ENCODE results near the gene RECK.

The RECK gene

DNA sequence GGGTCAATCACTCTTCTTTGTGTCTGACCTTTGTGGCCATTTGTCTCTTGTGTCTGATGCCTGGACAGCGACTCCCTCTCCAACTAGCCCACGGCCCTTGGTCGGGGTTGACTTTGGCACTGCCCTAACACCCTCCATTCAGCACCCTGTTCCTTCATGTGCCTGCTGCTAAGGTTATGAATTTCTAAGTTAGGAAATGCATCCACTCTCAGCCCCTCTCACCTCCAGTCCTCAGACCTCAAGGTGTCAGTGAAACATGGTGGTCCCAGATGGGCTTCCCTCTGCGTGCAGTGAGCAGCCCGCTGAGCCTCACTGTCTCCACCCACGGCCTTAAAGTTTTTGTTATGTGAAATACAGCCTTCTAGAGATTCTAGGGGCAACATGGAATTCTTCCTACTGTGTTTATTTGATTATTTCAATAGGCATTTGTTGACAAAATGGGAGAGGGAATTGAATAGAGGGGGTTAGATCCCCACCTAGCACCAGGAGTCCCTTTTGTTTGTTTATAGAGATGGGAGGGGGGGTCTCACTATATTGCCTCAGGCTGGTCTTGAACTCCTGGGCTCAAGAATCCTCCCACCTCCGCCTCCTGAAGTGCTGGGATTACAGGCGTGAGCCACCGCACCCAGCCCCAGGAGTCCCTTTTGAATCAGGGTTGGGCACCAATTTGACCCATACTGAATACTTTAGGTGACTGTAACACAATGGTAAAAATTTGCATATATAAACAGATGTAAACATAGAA lies 98.2 kb downstream of the RECK start:
- H3K9ac ChIP-seq (ENCODE audit: low read depth in 1 of 2, low read length in 2 of 2): no peak overlapping the region
- H3K4me3 ChIP-seq (ENCODE audit: low read length in 2 of 2): no peak overlapping the region
- no peak overlapping the region for H3K27ac ChIP-seq (ENCODE audit: low read depth in 2 of 2, low read length in 2 of 2)
- no peaks in the 10 kb centered on the region for H3K36me3 ChIP-seq (ENCODE audit: control insufficient read depth in 2 of 2, insufficient read depth in 2 of 2, low read length in 2 of 2)
- H3K4me1 ChIP-seq (ENCODE audit: control insufficient read depth in 2 of 2, insufficient read depth in 2 of 2, low read length in 2 of 2): peaks cover 20 to 21% of the 10 kb centered on the region in 2 donors
- no peaks in the 10 kb centered on the region for H3K9me3 ChIP-seq (ENCODE audit: control insufficient read depth in 2 of 2, low read length in 2 of 2)
- peaks cover 0 to 2% of the 10 kb centered on the region in 2 donors for H3K27me3 ChIP-seq (ENCODE audit: control insufficient read depth in 2 of 2, insufficient read depth in 2 of 2, low read length in 2 of 2)

DNA sequence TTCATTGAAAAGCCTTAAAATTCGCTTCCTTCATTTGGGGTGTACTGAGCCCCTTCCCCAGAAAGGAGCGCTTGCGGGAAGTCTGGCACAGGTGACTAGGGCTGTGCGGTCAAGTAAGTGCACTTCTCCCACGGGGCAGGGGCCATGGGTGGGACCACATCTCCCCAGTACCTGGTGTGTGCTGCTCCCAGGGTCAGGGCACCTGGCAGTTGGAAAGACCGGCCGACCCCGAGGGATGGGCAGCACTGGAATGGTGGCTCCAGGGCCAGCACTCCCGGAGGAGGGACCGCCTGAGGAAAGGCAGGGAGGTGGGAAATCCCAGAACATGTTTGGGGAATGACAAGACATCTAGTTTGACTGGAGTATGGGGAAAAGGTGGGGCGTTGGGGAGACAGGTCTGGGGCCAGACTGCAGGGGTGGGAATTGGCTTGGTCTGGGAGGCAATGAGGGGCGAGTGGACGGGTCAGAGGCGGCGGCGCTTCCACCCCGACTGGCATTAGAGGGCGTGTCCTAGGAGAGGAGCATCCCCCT lies 99.1 kb downstream of the RECK start:
- Histone ChIP-seq H3K4me3 (ENCODE audit: low read length in 2 of 2) (peak overlapping the region; percentile 77 to 85), H3K27ac (ENCODE audit: low read depth in 2 of 2, low read length in 2 of 2) (peak overlapping the region in 1 of 2 donors; percentile 76), H3K9ac (ENCODE audit: low read depth in 1 of 2, low read length in 2 of 2) (peak overlapping the region; percentile 47 to 89), H3K9me3 (ENCODE audit: control insufficient read depth in 2 of 2, low read length in 2 of 2) (no peaks in the 10 kb centered on the region), H3K36me3 (ENCODE audit: control insufficient read depth in 2 of 2, insufficient read depth in 2 of 2, low read length in 2 of 2) (no peaks in the 10 kb centered on the region), H3K4me1 (ENCODE audit: control insufficient read depth in 2 of 2, insufficient read depth in 2 of 2, low read length in 2 of 2) (peaks cover 23 to 28% of the 10 kb centered on the region in 2 donors), H3K27me3 (ENCODE audit: control insufficient read depth in 2 of 2, insufficient read depth in 2 of 2, low read length in 2 of 2) (peaks cover 0 to 2% of the 10 kb centered on the region in 2 donors)

DNA sequence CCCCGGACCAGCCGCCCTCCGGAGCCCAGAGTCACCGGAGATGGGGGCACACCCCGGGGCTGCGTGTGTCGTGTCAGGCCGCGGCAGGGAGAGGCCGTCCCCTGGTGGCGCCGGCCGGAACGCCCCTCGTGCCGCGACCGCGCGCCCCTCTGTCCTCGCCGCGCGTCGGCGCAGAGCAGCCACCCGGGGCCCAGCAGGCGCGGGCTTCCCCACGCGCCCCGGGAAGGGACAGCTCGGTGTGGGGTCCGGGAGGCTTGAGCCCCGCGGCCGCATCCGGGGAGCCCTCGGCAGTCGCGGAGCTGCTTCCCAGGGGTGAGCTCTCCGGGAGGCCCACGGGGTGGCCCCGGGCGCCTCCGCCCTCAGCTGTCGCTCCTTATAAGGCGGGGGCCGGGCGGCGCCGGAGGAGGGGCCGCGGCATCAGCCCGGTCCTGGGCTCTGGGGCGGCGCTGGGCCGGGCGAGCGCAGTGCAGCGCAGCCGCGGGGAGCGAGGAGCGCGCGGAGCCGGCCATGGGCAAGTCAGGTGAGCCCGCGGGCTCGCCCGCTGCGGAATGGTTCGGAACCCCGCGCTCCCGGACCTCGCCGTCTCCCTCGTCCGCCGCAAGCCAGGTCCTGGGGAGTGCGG lies 99.7 kb downstream of the RECK start, which contains the start of gene GLIPR2:
Gene GLIPR2 (plus strand): TSS at position 462 of the 622 bp plus-strand sequence. CDS start 46 bp downstream, at position 508.
- Histone ChIP-seq H3K27me3 (ENCODE audit: control insufficient read depth in 2 of 2, insufficient read depth in 2 of 2, low read length in 2 of 2) (peaks cover 0 to 2% of the 10 kb centered on the region in 2 donors), H3K4me3 (ENCODE audit: low read length in 2 of 2) (peak within 1 kb of the TSS; percentile 77 to 85), H3K36me3 (ENCODE audit: control insufficient read depth in 2 of 2, insufficient read depth in 2 of 2, low read length in 2 of 2) (no peaks in the 10 kb centered on the region), H3K4me1 (ENCODE audit: control insufficient read depth in 2 of 2, insufficient read depth in 2 of 2, low read length in 2 of 2) (peaks cover 29 to 31% of the 10 kb centered on the region in 2 donors), H3K27ac (ENCODE audit: low read depth in 2 of 2, low read length in 2 of 2) (peak within 1 kb of the TSS; percentile 59 to 76), H3K9ac (ENCODE audit: low read depth in 1 of 2, low read length in 2 of 2) (peak within 1 kb of the TSS; percentile 77 to 89), H3K9me3 (ENCODE audit: control insufficient read depth in 2 of 2, low read length in 2 of 2) (no peaks in the 10 kb centered on the region)

DNA sequence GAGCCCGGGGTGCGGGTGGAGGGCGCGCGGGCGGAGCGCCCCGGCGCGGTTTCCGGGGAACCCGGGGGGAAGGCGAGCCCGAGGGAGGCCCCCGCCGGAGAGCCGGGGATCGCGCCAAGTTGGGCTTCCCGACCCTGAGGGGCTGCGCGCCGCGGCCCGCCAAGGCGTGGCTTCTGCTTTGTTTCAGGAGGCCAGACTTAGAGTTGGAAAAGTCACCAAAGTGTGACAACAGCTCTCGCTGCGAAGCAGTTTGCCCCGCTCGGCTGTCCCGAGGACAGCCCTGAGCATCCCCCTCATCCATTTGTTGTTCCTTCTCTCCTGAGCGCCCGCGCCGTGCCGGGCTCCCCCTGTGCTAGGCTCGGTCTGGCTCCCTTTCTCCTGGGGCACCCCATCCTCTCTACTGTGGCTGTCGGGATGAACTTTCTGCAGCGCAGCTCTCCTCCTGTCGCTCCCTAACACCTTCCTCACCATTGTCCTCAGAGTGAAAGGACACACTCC lies 100.2 kb downstream of the RECK start:
- Histone ChIP-seq H3K4me1 (ENCODE audit: control insufficient read depth in 2 of 2, insufficient read depth in 2 of 2, low read length in 2 of 2) (peaks cover 34 to 37% of the 10 kb centered on the region in 2 donors), H3K36me3 (ENCODE audit: control insufficient read depth in 2 of 2, insufficient read depth in 2 of 2, low read length in 2 of 2) (no peaks in the 10 kb centered on the region), H3K4me3 (ENCODE audit: low read length in 2 of 2) (peak overlapping the region; percentile 77 to 85), H3K27ac (ENCODE audit: low read depth in 2 of 2, low read length in 2 of 2) (peak overlapping the region; percentile 59 to 76), H3K9ac (ENCODE audit: low read depth in 1 of 2, low read length in 2 of 2) (peak overlapping the region; percentile 77 to 89), H3K9me3 (ENCODE audit: control insufficient read depth in 2 of 2, low read length in 2 of 2) (no peaks in the 10 kb centered on the region), H3K27me3 (ENCODE audit: control insufficient read depth in 2 of 2, insufficient read depth in 2 of 2, low read length in 2 of 2) (peaks cover 0 to 2% of the 10 kb centered on the region in 2 donors)

DNA sequence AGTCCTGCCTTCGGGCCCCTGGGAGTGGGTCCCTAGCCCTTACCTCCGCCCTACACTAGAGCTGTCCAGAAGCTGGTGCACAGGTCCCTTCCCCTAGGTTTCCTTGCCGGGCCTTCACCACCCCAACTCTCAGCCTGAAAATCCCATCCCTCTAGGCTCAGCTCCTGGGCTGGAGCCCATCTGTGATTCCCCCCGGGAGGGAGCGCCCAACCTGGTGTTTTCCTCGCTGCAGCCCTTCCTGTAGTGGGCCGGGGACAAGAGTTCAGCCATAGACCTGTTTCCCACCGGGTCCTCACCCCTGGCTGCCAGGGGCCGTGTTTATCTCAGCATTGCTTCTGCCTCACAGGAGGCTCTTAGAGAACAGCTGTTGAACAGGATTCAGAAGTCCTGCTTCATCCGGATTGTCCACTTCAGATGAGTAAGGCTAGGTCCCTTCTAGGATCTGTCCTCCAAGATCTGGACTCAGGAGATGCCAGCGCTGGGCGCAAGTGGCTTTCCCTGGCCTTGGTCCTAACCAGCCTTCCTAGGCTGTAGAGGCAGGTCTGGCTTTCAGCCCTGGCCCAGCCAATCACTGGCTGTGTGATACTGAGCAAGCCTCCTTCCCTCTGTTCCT lies 100.8 kb downstream of the RECK start:
- peaks cover 0 to 2% of the 10 kb centered on the region in 2 donors for H3K27me3 ChIP-seq (ENCODE audit: control insufficient read depth in 2 of 2, insufficient read depth in 2 of 2, low read length in 2 of 2)
- H3K36me3 ChIP-seq (ENCODE audit: control insufficient read depth in 2 of 2, insufficient read depth in 2 of 2, low read length in 2 of 2): no peaks in the 10 kb centered on the region
- H3K27ac ChIP-seq (ENCODE audit: low read depth in 2 of 2, low read length in 2 of 2): peak overlapping the region; percentile 29 to 76
- peak overlapping the region; percentile 77 to 89 for H3K9ac ChIP-seq (ENCODE audit: low read depth in 1 of 2, low read length in 2 of 2)
- H3K9me3 ChIP-seq (ENCODE audit: control insufficient read depth in 2 of 2, low read length in 2 of 2): no peaks in the 10 kb centered on the region
- H3K4me3 ChIP-seq (ENCODE audit: low read length in 2 of 2): peak overlapping the region; percentile 77 to 85
- H3K4me1 ChIP-seq (ENCODE audit: control insufficient read depth in 2 of 2, insufficient read depth in 2 of 2, low read length in 2 of 2): peaks cover 40 to 43% of the 10 kb centered on the region in 2 donors

DNA sequence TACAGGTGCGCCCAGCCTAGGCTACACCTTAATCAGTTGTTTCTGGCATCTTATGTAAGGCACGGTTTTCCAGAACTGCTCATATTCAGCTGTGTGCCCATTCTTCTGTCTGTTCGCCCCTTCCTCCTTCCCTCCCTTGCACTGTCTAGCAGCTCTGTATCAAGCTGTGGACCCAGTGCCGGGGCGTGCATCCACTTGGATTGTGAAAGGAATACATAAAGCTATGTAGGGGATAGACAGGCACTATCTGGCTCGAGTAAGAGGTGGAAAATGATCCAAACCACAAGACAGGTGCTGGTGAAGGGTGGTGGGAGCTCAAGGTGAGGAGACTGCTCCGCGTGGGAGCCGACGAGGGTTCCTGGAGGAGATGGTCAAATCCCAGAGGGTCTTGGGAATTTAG lies 101.8 kb downstream of the RECK start:
- Histone ChIP-seq H3K4me3 (ENCODE audit: low read length in 2 of 2) (no peak overlapping the region), H3K9me3 (ENCODE audit: control insufficient read depth in 2 of 2, low read length in 2 of 2) (no peaks in the 10 kb centered on the region), H3K36me3 (ENCODE audit: control insufficient read depth in 2 of 2, insufficient read depth in 2 of 2, low read length in 2 of 2) (no peaks in the 10 kb centered on the region), H3K27me3 (ENCODE audit: control insufficient read depth in 2 of 2, insufficient read depth in 2 of 2, low read length in 2 of 2) (peaks cover 0 to 2% of the 10 kb centered on the region in 2 donors), H3K4me1 (ENCODE audit: control insufficient read depth in 2 of 2, insufficient read depth in 2 of 2, low read length in 2 of 2) (peaks cover 47 to 51% of the 10 kb centered on the region in 2 donors), H3K9ac (ENCODE audit: low read depth in 1 of 2, low read length in 2 of 2) (no peak overlapping the region), H3K27ac (ENCODE audit: low read depth in 2 of 2, low read length in 2 of 2) (no peak overlapping the region)

DNA sequence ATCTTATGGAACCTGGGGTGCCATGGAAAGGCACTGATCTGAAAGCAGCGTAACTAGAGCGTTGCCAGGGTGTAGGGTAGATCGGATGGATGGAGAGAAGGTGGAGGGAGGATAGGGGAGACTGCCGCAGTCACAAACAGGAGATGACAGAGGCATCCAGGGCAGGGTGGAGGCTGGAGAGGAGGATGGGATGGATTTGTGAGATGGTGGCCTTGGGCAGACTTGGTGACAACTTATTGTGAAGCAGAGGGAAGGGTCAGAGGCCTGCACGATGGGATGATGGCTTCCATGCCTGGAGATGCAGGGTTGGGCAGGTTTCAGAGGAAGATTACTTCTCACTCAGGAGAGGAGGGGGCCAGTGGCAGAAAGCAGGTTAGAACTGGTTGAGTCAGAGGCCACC lies 102.2 kb downstream of the RECK start:
- Histone ChIP-seq H3K4me3 (ENCODE audit: low read length in 2 of 2) (no peak overlapping the region), H3K36me3 (ENCODE audit: control insufficient read depth in 2 of 2, insufficient read depth in 2 of 2, low read length in 2 of 2) (no peaks in the 10 kb centered on the region)

DNA sequence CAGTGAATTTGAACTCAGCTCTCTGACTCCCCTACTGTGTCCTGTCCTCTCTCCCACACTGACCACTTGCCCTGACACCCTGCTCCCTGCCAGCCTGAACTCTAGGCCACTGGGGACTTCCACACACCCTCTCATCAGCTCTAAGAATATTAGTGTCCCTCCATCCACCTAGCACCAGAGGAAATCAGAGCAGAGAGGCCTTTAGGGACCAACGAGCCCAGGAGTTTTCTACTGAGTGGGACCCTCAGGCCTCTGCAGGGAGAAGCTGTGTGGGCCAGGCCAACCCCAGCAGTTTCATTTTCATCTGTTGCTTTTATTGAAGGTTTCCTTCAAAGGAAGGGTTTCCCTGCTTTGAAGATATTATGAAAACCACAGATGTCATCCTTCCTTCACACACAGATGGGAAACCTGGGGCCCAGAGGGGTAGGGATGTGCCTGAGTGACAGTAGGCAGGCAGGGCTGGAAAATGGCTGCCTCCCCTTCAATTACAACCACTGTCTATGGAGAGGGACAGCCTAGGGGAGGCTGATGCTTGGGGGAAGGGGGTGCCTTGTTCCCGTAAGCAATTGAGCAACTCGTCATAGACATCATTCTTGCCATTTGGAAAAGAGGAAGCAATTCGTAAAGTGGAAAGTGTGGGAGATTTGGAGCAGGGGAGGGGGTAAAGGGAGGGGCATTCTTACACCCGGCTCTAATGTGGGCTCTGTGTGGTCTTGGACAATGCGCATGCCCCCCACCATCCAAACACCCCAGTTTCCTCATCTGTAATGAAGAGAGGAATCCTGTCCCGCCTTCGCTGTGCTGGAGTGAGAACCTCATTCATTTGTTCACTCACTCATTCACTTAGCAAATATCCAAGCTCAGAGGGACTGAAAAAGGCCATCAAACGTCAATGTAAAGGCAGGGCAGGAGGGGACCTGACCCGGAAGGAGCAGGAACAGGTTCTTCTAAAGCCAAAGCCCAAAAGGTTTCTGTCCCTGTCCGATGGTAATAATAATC lies 103.7 kb downstream of the RECK start:
- H3K27ac ChIP-seq (ENCODE audit: low read depth in 2 of 2, low read length in 2 of 2): peak overlapping the region in 1 of 2 donors; percentile 49
- H3K4me1 ChIP-seq (ENCODE audit: control insufficient read depth in 2 of 2, insufficient read depth in 2 of 2, low read length in 2 of 2): peaks cover 49 to 55% of the 10 kb centered on the region in 2 donors
- H3K9ac ChIP-seq (ENCODE audit: low read depth in 1 of 2, low read length in 2 of 2): no peak overlapping the region
- no peak overlapping the region for H3K4me3 ChIP-seq (ENCODE audit: low read length in 2 of 2)
- H3K9me3 ChIP-seq (ENCODE audit: control insufficient read depth in 2 of 2, low read length in 2 of 2): no peaks in the 10 kb centered on the region
- H3K27me3 ChIP-seq (ENCODE audit: control insufficient read depth in 2 of 2, insufficient read depth in 2 of 2, low read length in 2 of 2): peaks cover 0 to 2% of the 10 kb centered on the region in 2 donors
- H3K36me3 ChIP-seq (ENCODE audit: control insufficient read depth in 2 of 2, insufficient read depth in 2 of 2, low read length in 2 of 2): peaks cover 0 to 5% of the 10 kb centered on the region in 2 donors

More for the DNA sequence above, 102.2 kb downstream of the RECK start:
- no peak overlapping the region for H3K9ac ChIP-seq (ENCODE audit: low read depth in 1 of 2, low read length in 2 of 2)
- no peak overlapping the region for H3K27ac ChIP-seq (ENCODE audit: low read depth in 2 of 2, low read length in 2 of 2)
- H3K9me3 ChIP-seq (ENCODE audit: control insufficient read depth in 2 of 2, low read length in 2 of 2): no peaks in the 10 kb centered on the region
- peaks cover 47 to 55% of the 10 kb centered on the region in 2 donors for H3K4me1 ChIP-seq (ENCODE audit: control insufficient read depth in 2 of 2, insufficient read depth in 2 of 2, low read length in 2 of 2)
- H3K27me3 ChIP-seq (ENCODE audit: control insufficient read depth in 2 of 2, insufficient read depth in 2 of 2, low read length in 2 of 2): peaks cover 0 to 2% of the 10 kb centered on the region in 2 donors

DNA sequence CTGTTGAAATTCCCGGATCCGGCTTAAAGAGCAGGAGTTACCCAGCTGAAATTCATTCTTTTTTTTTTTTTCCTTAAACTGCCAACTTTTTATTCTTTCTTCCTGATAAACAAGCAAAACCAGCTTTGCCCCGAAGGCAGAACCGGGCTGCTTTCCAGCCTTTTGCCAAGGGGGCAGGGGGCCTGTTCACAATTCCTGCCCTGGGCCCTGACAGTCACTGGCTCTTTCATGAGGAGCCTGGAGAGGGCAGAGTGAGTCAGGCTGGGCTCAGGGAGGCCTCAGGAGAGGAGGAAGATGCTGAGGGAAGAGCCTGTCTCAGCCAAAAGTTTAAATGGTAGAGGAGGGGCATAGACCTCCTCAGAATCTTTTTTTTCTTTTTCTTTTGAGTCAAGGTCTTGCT lies 104.6 kb downstream of the RECK start:
- Histone ChIP-seq H3K36me3 (ENCODE audit: control insufficient read depth in 2 of 2, insufficient read depth in 2 of 2, low read length in 2 of 2) (peaks cover 0 to 6% of the 10 kb centered on the region in 2 donors), H3K4me3 (ENCODE audit: low read length in 2 of 2) (no peak overlapping the region), H3K4me1 (ENCODE audit: control insufficient read depth in 2 of 2, insufficient read depth in 2 of 2, low read length in 2 of 2) (peaks cover 43 to 55% of the 10 kb centered on the region in 2 donors), H3K27ac (ENCODE audit: low read depth in 2 of 2, low read length in 2 of 2) (peak overlapping the region in 1 of 2 donors; percentile 49), H3K9me3 (ENCODE audit: control insufficient read depth in 2 of 2, low read length in 2 of 2) (no peaks in the 10 kb centered on the region), H3K27me3 (ENCODE audit: control insufficient read depth in 2 of 2, insufficient read depth in 2 of 2, low read length in 2 of 2) (peaks cover 0 to 2% of the 10 kb centered on the region in 2 donors), H3K9ac (ENCODE audit: low read depth in 1 of 2, low read length in 2 of 2) (no peak overlapping the region)
